UCSD-AML1 (cell line): ENCODE measurements around the gene ZNF839.
A peak's percentile ranks its signal among the peaks of the same experiment; 100 is the strongest.
"Not testable (repeated sequence)": the region's sequence is repeated elsewhere in the genome, so short reads cannot be mapped to it uniquely, and the experiment has no call there.

Experiments used
- DNase-seq: peaks from one replicate; lab custom pipeline; 2025; ENCODE audit not compliant: unreplicated experiment; lab: John Stamatoyannopoulos, UW

The ZNF839 gene

GRCh38 chr14:102314242-102315011 is 5.1 kb upstream of the ZNF839 start:
- DNase-seq: peak; percentile 80

- no peak for DNase-seq
These were observed 4.4 kb upstream of the ZNF839 start for GRCh38 chr14:102315121-102315520.

- no peak for DNase-seq
These were observed 3.2 kb upstream of the ZNF839 start for GRCh38 chr14:102316338-102316742.

- DNase-seq: peak; percentile 94
These were observed 2.6 kb upstream of the ZNF839 start for GRCh38 chr14:102316743-102317563.

- peak; percentile 44 for DNase-seq
These were observed 1.8 kb upstream of the ZNF839 start for GRCh38 chr14:102317564-102318248.

GRCh38 chr14:102318781-102319276 is 717 bp upstream of the ZNF839 start:
- DNase-seq: no peak

- DNase-seq: peak; percentile 43
These were observed 601 bp downstream of the ZNF839 start for GRCh38 chr14:102320033-102320660.

- no peak for DNase-seq
These were observed 1.3 kb downstream of the ZNF839 start for GRCh38 chr14:102320671-102321455.

- no peak for DNase-seq
These were observed 2.2 kb downstream of the ZNF839 start for GRCh38 chr14:102321456-102322422.

GRCh38 chr14:102323102-102323501 is 3.6 kb downstream of the ZNF839 start:
- peak; percentile 46 for DNase-seq

- DNase-seq: no peak
These were observed 6.3 kb downstream of the ZNF839 start for GRCh38 chr14:102325791-102326345.

- DNase-seq: no peak
These were observed 7.0 kb downstream of the ZNF839 start for GRCh38 chr14:102326583-102326982.

GRCh38 chr14:102329381-102329780 is 9.8 kb downstream of the ZNF839 start:
- DNase-seq: not testable (repeated sequence)

GRCh38 chr14:102330806-102331205 is 11.3 kb downstream of the ZNF839 start:
- DNase-seq: no peak

- no peak for DNase-seq
These were observed 13.8 kb downstream of the ZNF839 start for GRCh38 chr14:102333390-102333789.

GRCh38 chr14:102333795-102334705 is 14.5 kb downstream of the ZNF839 start:
- DNase-seq: no peak

- no peak for DNase-seq
These were observed 15.6 kb downstream of the ZNF839 start for GRCh38 chr14:102335163-102335562.

GRCh38 chr14:102338724-102339123 is 19.2 kb downstream of the ZNF839 start:
- no peak for DNase-seq
